ENCODE measurements around the gene EREG. TPM values are rescaled to one million over a fixed set of nuclear protein-coding genes. Genes with fewer than 3 reads are reported as not detected.

Gene EREG
- total and polyA plus RNA-seq, 2 of the 8 experiments (the other 6 are each of a cell fraction or from before 2014, with no cell fraction given): not detected

DNA sequence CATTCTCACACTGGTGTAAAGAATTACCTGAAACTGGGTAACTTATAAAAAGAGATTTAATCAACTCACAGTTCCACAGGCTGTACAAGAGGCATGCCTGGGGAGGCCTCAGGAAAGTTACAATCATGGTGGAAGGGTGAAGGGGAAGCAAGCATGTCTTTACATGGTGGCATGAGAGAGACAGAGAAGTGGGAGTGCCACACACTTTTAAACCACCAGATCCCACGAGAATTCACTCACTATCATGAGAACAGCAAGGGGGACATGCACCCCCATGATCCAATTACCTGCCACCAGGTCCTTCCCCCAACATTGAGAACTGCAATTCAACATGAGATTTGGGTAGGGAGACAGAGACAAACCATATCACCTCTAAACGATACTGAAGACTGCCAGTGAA, 33.7 kb upstream of the EREG start (continued):
- TF ChIP-seq CTBP2 (IDR thresholded peaks at IDR 0.05; ENCODE audit: borderline replicate concordance, insufficient read depth, insufficient read length, low read length) (no peak), FOSL1 (IDR thresholded peaks at IDR 0.05; ENCODE audit: insufficient read depth, low read depth, low read length) (no peak), POLR2A (IDR thresholded peaks at IDR 0.05; ENCODE audit: control extremely low read depth in 1 of 2, low read depth in 2 of 2, low read length in 2 of 2) (no peak), NRF1 (IDR thresholded peaks at IDR 0.05; ENCODE audit: low read depth, low read length) (no peak), SP1 (IDR thresholded peaks at IDR 0.05; ENCODE audit: low read depth, low read length) (no peak), RBBP5 (IDR thresholded peaks at IDR 0.05; ENCODE audit: borderline replicate concordance, low read depth, low read length) (no peak)
